ENCODE measurements around the gene ZNF488. TPM values are rescaled to one million over a fixed set of nuclear protein-coding genes. Genes with fewer than 3 reads are reported as not detected.
"Not testable (repeated sequence)": the region's sequence is repeated elsewhere in the genome, so short reads cannot be mapped to it uniquely, and the experiment has no call there.

The ZNF488 gene, protein sequence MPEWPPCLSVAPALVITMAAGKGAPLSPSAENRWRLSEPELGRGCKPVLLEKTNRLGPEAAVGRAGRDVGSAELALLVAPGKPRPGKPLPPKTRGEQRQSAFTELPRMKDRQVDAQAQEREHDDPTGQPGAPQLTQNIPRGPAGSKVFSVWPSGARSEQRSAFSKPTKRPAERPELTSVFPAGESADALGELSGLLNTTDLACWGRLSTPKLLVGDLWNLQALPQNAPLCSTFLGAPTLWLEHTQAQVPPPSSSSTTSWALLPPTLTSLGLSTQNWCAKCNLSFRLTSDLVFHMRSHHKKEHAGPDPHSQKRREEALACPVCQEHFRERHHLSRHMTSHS
- 3.6 TPM for polyA plus RNA-seq (ENCODE audit: insufficient read length)

DNA sequence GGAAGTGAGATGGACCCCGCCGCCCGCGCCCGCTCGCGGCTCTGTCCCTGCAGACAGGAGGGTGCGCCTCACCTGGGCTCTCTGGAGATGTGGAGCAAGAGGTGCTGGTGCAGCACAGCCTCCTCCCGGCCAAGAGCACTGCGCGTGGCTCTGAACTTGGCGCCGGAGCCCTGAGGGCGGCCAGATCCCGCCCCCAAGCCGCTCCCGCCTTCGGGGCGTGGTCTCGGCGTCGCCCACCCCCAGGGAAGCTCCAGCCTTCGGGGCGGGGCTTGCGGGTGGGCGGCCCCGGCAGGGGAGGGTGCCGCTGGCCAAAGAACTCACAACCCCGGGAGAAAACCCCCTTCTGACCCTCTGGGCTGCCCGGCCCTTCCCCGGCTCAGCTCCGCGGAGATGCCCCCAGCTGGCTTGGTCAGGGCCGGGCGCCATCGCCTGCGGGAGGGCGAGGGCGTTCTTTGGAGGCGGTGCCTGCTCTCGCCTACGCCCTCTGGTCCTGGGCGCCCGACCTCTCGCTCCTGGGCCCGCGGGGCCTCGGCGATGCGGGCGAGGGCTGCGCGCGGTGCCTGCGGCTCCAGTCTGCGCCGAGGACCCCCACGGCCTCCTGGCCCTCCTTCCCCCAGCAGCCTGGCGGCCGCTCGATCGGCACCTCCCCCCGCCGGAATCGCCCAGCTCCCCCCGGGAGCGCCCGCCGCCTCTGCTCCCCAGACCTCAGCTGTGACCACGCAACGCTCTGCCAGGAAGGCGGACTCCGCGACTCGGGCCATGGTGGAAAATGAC is at the start of gene ZNF488:
ZNF488 (minus strand) TSS at position 146 of the 774 bp plus-strand sequence. CDS start 15,464 bp downstream, outside the sequence.
- peak; percentile 90 for DNase-seq

DNA sequence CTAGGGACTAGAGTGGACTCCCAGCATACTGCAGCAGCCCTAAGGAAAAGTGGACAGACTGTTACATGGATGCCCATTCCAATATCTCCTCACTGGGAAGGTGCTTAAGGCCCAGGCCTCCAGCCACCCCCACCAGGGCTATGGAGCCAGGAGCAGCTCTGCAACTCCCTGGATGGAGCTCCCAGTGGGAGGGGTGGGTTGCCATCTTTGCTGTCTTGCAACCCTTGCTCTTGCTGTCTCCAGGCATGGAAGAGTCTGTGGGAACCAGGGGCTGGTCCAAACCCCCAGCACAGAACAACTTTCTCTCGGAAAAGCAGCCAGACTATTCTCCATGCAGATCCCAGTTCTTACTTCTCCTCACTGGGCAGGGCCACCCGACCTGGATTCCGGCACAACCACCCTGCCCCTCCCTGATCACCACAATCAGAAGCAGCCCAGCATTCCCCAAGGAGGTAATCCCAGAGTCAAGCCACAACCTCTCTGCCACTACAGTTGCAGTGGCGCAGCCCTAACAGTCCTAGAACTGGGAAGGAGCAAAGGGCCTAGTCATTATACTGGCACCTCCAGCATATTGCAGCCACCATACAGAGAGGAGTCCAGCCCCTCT is 41.8 kb upstream of the ZNF488 start:
- DNase-seq = no peak

DNA sequence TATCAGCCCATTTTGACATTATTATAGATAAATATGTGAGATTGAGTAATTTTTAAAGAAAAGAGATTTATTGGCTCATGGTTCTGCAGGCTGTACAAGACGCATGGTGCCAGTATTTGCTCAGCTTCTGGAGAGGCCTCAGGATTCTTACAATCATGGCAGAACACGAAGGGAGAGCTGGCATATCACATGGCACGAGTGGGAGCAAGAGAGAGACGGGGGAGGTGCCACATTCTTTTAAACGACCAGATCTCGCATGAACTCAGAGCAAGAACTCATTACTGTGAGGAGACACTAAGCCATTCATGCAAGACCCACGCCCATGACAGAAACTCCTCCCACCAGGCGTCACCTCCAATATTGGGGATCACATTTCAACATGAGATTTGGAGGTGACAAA is 40.1 kb upstream of the ZNF488 start:
- no peak for DNase-seq

DNA sequence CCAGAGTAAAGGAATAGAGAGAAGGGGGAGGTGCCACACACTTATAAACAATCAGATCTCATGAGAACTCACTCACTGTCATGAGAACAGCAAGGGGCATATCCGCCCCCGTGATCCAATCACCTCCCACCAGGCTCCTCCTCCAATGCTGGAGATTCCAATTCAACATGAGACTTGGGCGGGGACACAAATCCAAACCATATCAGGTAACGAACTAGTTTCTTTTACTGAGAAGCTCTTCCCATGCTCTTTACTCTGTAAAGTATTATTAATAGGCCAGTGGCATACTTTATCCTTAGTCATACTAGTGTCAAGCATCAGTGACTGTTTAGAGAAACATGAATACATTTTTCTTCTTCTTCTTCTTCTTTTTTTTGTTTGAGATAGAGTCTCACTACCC is 39.4 kb upstream of the ZNF488 start:
- no peak for DNase-seq

DNA sequence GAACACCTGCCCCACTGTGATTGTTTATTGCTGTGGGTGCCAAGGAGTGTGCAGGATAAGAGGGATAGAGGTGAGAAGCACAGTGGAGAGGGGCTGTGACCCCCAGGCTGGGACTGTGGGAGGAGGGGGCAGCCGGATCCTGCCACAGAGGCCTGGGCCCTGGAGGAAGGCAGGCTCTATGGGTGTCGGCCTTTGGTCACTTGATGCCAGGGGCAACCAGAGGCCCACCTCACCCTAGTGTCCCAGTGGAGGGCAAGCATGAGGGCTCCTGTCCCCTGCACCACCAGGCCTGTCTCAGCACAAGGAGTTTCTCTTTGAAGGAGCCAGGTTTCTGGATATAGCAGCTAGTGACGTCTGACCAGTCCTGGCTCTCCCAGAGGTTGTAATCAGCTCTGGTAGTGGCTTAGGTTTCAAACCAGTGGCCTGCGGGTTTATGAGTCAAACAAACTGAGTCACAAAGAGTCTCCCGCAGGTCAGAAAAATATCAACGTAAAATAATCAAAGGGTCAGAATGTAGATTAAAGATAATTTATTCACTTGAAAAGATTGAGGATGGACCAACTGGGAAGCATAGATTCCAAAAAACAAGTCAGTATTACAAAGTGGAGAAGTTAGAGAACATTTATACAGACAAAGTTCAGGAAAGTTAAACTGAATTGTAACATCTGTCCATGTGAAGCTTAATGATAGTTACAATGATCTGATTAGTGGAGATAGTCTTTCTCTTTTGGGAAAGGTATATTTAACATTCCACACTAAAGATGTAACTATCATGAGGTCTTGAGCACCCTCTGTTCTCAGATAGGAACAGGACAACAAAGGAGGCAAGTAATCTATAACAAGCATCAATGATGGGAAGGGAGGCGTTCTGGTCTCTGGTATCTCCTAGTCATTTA is 37.2 kb upstream of the ZNF488 start:
- no peak for DNase-seq

DNA sequence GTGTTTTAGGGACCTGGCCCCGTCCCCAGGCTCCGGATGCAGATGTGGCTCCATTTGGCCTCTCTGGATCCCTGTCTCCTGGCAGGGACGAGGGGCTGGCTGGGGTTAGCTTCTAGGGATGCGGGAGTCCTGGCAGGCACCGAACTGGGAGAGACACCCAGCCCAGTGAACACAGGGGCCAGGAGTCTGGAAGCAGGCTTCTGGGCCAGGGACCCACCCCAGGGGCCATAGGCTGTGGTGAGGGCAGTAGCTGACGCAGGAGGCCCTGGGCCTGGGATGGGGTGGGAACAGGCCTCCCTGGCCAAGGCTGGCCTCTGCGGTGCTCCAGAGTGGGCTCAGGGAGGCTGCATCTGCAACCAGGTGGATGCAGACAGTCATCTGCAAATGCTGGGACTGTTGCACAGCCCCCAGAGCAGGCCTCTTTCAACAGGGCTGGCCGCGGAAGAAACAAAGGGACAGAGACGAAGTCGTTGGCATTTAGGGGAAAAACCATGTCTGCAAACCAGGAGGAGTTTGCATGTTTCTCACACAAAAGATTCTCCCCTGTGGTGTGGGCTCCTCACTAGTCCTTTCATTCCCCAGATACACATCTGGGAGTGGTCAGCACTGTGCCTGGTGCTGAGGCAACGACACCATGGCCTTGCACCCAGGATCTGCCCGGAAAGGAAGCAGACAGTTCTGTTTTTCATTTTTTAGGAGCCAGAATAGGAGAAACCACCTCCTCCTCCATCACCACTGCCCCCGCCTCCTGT is 36.4 kb upstream of the ZNF488 start:
- no peak for DNase-seq

DNA sequence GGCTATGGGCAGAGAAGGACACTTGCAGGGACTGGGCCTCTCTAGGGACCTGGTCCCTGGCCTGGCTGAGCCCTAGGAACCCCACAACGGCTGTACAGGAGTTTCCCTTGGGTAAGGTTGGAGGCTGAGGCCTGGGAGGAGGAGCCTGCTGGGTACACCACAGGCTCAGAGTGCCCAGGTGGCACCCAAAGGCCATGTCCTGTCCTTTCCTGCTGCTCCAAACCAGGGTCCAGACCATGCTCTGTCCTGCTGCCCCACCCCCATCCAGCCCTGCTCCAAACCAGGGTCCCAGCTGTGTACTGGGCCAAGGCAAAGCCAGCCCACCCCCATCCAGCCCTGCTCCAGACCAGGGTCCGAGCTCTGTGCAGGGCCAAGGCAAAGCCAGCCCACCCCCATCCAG is 35.3 kb upstream of the ZNF488 start:
- DNase-seq = no peak

DNA sequence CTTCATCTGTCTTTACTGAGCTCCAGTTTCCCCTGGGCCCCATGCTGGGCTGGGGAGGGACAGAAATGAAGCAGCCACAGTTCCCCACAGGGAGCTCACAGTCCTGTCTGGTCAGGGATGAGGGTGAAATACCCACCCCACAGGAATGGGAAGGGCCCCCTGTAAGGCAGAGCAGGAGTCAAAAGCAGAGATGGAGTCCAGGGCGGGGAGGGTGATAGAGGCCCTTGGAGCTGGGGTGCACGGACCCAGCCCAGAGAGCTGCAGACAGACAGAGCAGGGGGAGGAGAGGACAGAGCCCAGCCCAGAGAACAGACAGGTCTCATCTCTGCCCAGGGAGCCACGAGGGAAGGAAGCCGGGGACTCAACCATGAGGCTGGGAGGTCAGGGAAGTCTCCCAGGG is 34.9 kb upstream of the ZNF488 start:
- no peak for DNase-seq

DNA sequence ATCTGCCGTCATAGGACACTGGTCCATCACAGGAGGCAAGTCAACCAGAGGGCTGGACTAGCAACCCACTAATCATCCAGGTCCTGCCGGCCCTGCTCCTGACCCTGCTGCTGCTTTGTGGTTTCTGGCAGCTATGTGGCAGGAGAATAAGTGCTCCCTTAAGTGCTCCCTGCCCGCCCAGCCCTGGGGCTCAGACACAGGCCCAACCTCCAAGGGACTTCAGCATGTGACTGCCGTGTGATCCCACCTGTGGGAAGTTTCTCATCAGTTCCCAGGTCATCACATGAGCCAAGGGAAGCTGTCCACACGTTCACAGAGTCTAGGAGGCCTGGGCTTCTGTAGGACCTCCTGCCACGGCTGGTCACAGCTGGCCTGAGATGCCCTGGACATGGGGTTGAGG is 34.2 kb upstream of the ZNF488 start:
- DNase-seq = no peak

DNA sequence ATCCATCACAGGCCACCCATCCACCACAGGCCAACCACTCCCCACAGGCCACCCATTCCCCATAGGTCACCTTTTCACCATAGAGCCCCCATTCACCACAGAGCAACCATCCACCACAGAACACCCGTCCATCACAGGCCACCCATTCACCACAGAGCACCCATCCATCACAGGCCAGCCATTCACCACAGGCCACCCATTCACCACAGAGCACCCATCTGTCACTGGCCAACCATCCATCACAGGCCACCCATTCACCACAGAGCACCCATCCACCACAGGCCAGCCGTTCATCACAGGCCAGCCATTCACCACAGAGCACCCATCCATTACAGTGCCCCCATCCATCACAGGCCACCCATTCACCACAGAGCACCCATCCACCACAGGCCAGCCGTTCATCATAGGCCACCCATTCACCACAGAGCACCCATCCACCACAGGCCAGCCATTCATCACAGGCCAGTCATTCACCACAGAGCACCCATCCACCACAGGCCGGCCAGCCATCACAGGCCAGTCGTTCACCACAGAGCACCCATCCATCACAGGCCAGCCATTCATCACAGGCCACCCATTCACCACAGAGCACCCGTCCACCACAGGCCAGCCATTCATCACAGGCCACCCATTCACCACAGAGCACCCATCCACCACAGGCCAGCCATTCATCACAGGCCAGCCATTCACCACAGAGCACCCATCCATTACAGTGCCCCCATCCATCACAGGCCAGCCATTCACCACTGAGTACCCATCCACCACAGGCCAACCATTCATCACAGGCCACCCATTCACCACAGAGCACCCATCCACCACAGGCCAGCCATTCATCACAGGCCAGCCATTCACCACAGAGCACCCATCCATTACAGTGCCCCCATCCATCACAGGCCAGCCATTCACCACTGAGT is 32.5 kb upstream of the ZNF488 start:
- not testable (repeated sequence) for DNase-seq

DNA sequence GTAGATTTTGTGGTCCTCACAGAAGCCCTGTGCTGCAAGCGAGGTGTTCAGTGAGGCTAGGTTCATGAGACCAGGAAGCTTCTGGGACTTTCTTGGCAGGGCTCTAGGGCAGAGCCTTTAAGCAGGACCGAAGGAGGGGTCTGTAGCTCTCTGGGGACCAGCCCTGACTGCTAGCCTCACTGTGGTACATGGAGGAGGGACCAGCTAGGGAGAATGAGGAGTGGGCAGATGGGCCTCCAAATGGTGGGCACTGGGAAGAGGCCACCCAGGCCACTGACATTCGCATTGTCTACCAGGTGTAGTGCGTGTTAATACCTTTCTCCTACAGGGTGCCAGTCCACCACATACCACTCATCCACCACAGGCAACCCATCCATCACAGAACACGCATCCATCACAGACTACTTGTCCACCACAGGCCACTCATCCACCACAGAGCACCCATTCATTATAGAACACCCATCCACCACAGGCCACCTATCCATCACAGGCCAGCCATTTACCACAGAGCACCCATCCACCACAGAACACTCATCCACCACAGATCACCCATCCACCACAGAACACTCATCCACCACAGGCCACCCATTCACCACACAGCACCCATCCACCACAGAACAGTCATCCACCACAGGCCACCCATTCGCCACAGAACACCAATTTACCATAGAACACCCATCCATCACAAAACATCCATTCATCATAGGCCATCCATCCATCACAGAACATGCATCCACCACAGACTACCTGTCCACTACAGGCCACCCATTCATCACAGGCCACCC is 31.6 kb upstream of the ZNF488 start:
- DNase-seq = no peak

DNA sequence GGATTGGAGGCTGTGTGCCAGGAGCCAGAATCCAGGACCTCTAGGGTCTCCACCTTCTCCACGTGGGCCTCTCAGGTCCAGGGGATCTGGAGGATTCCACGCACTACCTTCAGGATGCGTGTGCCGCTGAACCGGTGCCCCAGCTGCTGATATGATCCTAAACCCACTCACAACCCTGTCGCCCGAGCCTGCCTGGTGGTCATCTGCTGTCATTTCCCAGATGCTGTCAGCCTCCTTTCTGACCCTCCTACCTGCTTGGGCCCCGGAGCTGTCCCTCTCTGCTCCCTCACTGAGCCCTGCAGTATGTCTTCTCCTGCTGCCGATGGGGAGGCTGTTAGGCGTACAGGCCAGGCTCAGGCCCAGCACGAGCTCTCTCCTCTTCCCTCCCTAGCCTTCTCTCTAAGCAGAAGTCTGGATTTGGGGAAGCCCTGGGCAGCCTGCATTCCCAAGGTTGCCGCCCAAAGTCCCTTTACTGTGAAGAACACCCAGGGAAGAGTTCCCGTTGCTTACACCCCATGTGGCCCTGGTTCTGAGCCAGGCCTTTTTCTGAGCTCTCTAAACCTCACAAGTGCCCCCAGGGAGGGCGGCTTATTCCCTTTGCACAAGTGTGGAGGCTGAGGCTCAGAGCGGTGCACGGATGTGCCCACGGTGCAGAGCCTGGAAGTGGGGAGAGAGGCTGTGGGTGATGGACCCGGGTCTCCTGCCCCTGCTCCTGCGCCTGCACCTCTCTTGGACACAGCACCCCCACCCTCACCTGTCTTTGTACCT is 30.8 kb upstream of the ZNF488 start:
- DNase-seq = no peak

DNA sequence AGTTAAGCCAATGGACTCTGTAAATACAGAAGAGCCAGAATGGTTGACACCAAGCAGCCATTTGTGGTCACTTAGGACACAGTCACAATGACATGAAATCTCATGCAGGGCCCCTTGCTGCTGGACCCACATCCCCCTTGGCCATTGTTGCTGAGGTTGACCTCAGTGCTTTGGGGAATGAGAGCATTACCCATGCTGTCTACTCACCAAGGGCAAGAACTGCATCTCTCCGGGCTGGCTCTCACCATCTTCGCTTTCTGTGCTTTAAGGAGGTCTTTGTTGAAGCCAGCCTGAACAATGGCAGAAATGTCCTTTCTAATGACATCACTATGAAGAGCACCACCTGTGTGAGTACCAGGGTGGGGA is 30.1 kb upstream of the ZNF488 start:
- no peak for DNase-seq

DNA sequence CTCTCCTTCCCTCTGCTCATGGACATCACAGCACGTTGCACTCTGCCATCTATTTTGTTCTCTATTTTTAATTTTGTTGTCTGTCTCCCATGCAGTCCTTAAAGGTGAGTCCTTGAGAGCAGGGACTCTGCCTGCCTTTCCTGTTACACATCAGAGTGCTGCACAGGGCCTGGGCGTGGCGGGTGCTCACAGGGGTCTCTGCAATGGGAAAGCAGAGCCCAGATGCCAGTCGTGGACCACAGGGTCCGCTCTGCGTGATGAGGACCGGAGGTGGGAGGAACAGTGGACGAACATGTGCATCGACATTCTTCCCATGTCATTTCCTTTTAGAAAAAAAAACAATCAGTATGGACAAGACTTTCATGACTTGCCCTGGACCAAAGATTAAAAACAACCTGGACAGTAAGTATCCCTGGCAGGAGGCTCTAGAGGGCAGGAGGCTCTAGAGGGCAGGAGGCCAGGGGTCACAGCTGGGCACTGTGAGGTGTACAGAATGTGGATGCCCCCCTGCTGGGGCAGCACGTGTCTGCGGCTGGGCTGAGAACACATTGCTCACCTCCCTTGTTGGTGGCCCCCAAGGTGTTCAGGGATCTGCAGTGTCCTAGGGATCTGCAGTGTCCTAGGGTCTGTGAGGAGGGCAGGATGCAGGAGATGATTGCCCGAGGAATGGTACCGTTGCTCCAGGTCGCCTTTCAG is 29.6 kb upstream of the ZNF488 start:
- no peak for DNase-seq

DNA sequence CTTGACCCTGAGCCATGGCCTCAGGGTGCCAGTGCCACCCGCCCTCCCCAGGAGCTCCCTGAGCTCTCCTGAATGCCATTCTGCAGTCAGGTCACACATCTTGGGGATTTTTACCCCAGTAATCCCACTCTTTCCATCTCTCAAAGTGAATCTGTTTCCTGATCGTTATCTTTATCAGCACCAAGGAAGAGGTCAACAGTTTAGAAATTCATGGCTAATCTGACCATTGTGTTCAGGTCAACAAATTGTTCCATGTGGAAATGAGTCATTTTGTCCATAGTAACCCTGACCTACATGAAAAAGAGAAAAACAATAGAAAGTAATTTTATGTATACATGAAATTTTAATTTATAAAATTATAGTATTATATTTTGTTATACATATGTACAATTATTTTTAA is 28.8 kb upstream of the ZNF488 start:
- no peak for DNase-seq

DNA sequence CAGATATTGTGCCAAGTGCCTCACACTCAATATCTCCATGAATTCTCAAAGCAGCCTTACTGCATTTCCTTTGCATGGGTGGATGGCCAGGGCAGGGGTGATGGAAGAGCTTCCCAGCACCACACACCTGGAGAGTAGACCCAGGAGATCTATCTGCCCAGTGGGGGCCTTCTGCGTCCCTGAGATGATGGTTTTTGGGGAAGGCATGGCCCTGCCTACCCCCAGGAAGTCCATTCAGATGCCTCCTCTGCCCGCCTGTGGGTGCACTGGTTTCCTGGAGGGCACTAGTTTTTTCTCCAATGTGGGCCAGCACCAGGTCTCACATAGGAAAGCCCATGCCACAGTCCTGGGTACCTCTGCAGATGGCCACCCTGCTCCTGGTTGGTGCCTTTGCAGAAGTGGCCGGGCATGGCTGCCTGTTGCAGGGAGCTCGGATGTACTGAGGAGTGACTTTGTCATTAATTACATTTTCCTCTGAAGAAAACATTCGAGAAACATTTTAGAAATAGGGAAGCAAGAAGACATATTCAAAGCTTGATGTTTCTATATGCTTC is 28.2 kb upstream of the ZNF488 start:
- DNase-seq = no peak

DNA sequence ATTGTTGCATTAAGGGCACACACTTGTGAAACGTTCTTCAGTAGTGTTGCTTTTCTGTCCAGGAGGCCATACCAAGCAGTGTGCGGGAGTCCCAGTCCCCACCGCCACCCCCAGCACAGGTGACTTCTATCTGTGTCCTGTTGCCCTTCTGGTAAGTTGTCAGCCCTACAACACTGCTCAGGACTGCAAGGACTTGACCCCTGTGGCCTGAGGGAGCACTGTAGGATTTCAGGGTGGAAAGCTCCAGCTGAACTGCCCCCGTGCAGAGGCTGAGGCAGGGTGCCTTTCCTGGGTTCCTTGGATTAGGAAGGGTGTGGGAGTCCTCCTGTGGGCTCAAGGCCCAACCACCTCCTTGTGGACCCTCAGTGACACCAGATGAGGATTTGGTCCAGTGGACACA is 26.8 kb upstream of the ZNF488 start:
- no peak for DNase-seq

DNA sequence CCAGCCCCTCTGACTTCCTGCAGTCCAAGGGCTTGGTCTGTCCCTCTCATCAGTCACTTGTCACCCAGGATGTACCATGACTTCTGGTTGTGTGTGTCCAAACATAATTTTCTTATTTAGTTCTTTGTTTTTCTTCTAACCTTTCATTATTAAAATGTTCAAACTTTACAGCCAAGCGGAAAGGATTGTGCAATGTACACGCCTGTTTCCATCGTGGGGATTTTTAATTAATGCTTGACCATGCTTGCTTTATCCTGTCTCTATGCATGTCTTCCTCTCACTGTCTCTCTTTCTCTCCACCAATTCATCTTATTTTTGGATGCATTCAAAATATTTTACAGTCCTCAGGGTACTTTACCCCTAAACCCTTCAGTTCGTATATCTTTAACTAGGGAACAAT is 26.2 kb upstream of the ZNF488 start:
- no peak for DNase-seq
